LNCAP (cell line): ENCODE data around the gene NUDCD3.

ENCODE experiments used
- TF ChIP-seq, protein P1 (sequence below): fragments of 450-650 bp; IDR thresholded peaks from 2 replicates; pipeline ENCODE4 v1.5.1; 2017; ENCODE audit warnings: mild to moderate bottlenecking

NUDCD3 gene

GRCh38 chr7:44448922-44449583, 41.4 kb downstream of the NUDCD3 start:
- TF ChIP-seq, protein P1, sequence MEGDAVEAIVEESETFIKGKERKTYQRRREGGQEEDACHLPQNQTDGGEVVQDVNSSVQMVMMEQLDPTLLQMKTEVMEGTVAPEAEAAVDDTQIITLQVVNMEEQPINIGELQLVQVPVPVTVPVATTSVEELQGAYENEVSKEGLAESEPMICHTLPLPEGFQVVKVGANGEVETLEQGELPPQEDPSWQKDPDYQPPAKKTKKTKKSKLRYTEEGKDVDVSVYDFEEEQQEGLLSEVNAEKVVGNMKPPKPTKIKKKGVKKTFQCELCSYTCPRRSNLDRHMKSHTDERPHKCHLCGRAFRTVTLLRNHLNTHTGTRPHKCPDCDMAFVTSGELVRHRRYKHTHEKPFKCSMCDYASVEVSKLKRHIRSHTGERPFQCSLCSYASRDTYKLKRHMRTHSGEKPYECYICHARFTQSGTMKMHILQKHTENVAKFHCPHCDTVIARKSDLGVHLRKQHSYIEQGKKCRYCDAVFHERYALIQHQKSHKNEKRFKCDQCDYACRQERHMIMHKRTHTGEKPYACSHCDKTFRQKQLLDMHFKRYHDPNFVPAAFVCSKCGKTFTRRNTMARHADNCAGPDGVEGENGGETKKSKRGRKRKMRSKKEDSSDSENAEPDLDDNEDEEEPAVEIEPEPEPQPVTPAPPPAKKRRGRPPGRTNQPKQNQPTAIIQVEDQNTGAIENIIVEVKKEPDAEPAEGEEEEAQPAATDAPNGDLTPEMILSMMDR, result no peak

- TF ChIP-seq, protein P1, result no peak
These were observed 42.5 kb downstream of the NUDCD3 start for GRCh38 chr7:44447874-44448425.

DNA sequence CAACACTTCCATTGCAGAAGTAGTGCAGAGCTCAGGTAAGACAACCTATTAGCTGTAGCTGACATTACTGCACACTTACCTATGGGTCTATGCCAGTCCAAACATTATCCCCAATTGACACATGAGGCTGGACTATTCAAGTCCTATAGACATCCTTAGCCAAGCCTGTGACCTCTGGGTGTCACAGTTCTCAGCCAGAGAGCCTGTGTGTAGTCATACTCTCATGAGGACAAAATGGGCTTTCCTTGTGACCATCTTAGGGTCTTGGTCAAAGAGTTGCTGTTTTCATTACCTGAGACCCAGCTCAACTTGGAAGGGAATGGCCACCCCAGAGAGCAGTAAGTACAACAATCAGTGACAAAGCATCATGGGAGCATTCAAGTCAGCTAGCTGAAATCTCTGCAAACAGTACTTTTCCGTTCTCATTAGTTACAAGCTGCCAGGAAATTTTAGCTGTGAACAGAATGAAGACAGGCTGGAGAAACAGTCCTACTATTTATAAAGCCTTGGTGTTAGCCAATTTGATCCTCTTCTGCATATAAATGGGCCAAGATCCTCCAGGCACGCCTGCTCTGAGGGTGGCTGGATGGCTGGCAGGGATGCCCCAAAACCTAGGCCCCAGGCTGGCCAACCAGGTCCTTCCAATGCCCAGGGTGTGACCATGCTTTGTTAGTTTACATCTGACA, 44.3 kb downstream of the NUDCD3 start:
- TF ChIP-seq, protein P1, result no peak

GRCh38 chr7:44441079-44441478, 49.4 kb downstream of the NUDCD3 start:
- TF ChIP-seq, protein P1, result no peak

- TF ChIP-seq, protein P1, result no peak
These were observed 49.8 kb downstream of the NUDCD3 start for GRCh38 chr7:44440577-44441078.

- TF ChIP-seq, protein P1, result no peak
These were observed 50.5 kb downstream of the NUDCD3 start for GRCh38 chr7:44439926-44440325.

GRCh38 chr7:44438816-44439215, 51.6 kb downstream of the NUDCD3 start:
- TF ChIP-seq, protein P1, result no peak
